Measurements from ENCODE around the gene SPATA4. TPM values are rescaled to one million over a fixed set of nuclear protein-coding genes. Genes with fewer than 3 reads are reported as not detected.

The SPATA4 gene
- total and polyA plus RNA-seq, 10 of the 15 experiments (the other 5 are each of a cell fraction or from before 2014, with no cell fraction given): not detected

- Histone ChIP-seq H3K9ac (ENCODE audit: control insufficient read depth, insufficient read depth, low read length) (no peak overlapping the region), H3K27me3 (replicated peaks in 1 of 2; ENCODE audit: control insufficient read depth in 2 of 2, insufficient read depth in 2 of 2, low read length in 1 of 2) (no peaks in the 10 kb centered on the region), H3K27ac (ENCODE audit: control insufficient read depth, insufficient read depth) (no peak overlapping the region), H3K4me2 (ENCODE audit: control insufficient read depth, insufficient read depth) (no peak overlapping the region), H3K36me3 (ENCODE audit: control insufficient read depth in 2 of 2, insufficient read depth in 2 of 2, low read length in 1 of 2) (no peaks in the 10 kb centered on the region), H3K9me3 (replicated peaks; ENCODE audit: control insufficient read depth, insufficient read depth, low read length) (no peaks in the 10 kb centered on the region), H2AFZ (ENCODE audit: control insufficient read depth, low read depth, low read length) (no peak overlapping the region), H3K4me1 (ENCODE audit: control insufficient read depth, insufficient read depth, low read length) (no peaks in the 10 kb centered on the region), H3K4me3 (no peak overlapping the region), H3K79me2 (ENCODE audit: control insufficient read depth, insufficient read depth, low read length) (no peaks in the 10 kb centered on the region), H4K20me1 (ENCODE audit: control insufficient read depth, insufficient read depth) (no peaks in the 10 kb centered on the region)
- SMC1A ChIA-PET (ENCODE audit: uncharacterized antibody, unreplicated experiment): interaction anchor here (1.0 to 1.3 kb wide), 3 partner anchors 21 to 38 kb away, joined by 3 to 4 read pairs (median 4); no protein-coding TSS in a partner anchor
- RAD21 ChIA-PET (ENCODE audit: unreplicated experiment): no interaction called here
- no TSS peak for BruUV-seq (replicated peaks)
- POLR2A ChIA-PET: no interaction called here
- CTCF ChIA-PET: interaction anchor here (0.7 kb wide), 1 partner anchor 13 kb away, joined by 4 read pairs; no protein-coding TSS in a partner anchor
- intact Hi-C loops (cut with micrococcal nuclease; ENCODE audit: unreplicated experiment) (no loop called here), in situ Hi-C loops (cut with MboI) (no loop called here)
- TF ChIP-seq SPI1 (IDR thresholded peaks at IDR 0.05; ENCODE audit: borderline replicate concordance, insufficient read depth, low read depth, low read length) (no peak), MTA3 (IDR thresholded peaks at IDR 0.05; ENCODE audit: borderline replicate concordance, low read length) (no peak), RFX5 (IDR thresholded peaks at IDR 0.05; ENCODE audit: low read depth, low read length) (no peak), NFIC (IDR thresholded peaks at IDR 0.05; ENCODE audit: low read depth, low read length) (no peak), ATF7 (IDR thresholded peaks at IDR 0.05; ENCODE audit: low read depth) (no peak), EP300 (IDR thresholded peaks at IDR 0.05; ENCODE audit: borderline replicate concordance in 1 of 2, control insufficient read depth in 1 of 2, low read depth in 2 of 2, low read length in 2 of 2) (no peak), DPF2 (IDR thresholded peaks at IDR 0.05) (no peak), KAT2A (conservative IDR thresholded peaks at IDR 0.05; ENCODE audit: control insufficient read depth, low read depth, low read length) (no peak), IKZF2 (IDR thresholded peaks at IDR 0.05) (no peak), YBX1 (IDR thresholded peaks at IDR 0.05) (no peak)
- ATAC-seq (no peak), FAIRE-seq (no peak), DNase-seq (ENCODE audit: low read depth, low spot score) (no peak)
Observed at GRCh38 chr4:176137631-176138030, 57.8 kb downstream of the SPATA4 start.

GRCh38 chr4:176134670-176135069, 60.7 kb downstream of the SPATA4 start:
- no peak for DNase-seq (ENCODE audit: low read depth, low spot score)
- no peak overlapping the region for H2AFZ ChIP-seq (ENCODE audit: control insufficient read depth, low read depth, low read length)
- no peaks in the 10 kb centered on the region for H3K27me3 ChIP-seq (replicated peaks in 1 of 2; ENCODE audit: control insufficient read depth in 2 of 2, insufficient read depth in 2 of 2, low read length in 1 of 2)
- ChIA-PET RAD21 (ENCODE audit: unreplicated experiment) (no interaction called here), POLR2A (no interaction called here), CTCF (no interaction called here), SMC1A (ENCODE audit: uncharacterized antibody, unreplicated experiment) (interaction anchor here (1.6 kb wide), 1 partner anchor 10 kb away, joined by 5 read pairs; no protein-coding TSS in a partner anchor)
- H3K27ac ChIP-seq (ENCODE audit: control insufficient read depth, insufficient read depth): no peak overlapping the region
- no TSS peak for BruUV-seq (replicated peaks)
- in situ Hi-C loops (cut with MboI): no loop called here
- H3K9me3 ChIP-seq (replicated peaks; ENCODE audit: control insufficient read depth, insufficient read depth, low read length): no peaks in the 10 kb centered on the region
- H3K36me3 ChIP-seq (ENCODE audit: control insufficient read depth in 2 of 2, insufficient read depth in 2 of 2, low read length in 1 of 2): no peaks in the 10 kb centered on the region
- H3K4me2 ChIP-seq (ENCODE audit: control insufficient read depth, insufficient read depth): no peak overlapping the region
- H3K9ac ChIP-seq (ENCODE audit: control insufficient read depth, insufficient read depth, low read length): no peak overlapping the region
- 18% methylated on average over 2 of the region's 2 CpGs for WGBS (ENCODE audit: insufficient coverage, insufficient replicate concordance, low lambda C conversion rate, missing lambda C conversion rate)
- intact Hi-C loops (cut with micrococcal nuclease; ENCODE audit: unreplicated experiment): no loop called here
- H3K4me3 ChIP-seq: no peak overlapping the region
- no peak for ATAC-seq
- H3K4me1 ChIP-seq (ENCODE audit: control insufficient read depth, insufficient read depth, low read length): no peaks in the 10 kb centered on the region
- H3K79me2 ChIP-seq (ENCODE audit: control insufficient read depth, insufficient read depth, low read length): no peaks in the 10 kb centered on the region
- no peak for FAIRE-seq
- no peaks in the 10 kb centered on the region for H4K20me1 ChIP-seq (ENCODE audit: control insufficient read depth, insufficient read depth)
- TF ChIP-seq STAT3 (IDR thresholded peaks at IDR 0.05; ENCODE audit: low read depth, low read length) (no peak), RFX5 (IDR thresholded peaks at IDR 0.05; ENCODE audit: low read depth, low read length) (no peak), SUPT20H (IDR thresholded peaks at IDR 0.05; ENCODE audit: borderline replicate concordance, control insufficient read depth, low read depth, low read length) (no peak), NFXL1 (IDR thresholded peaks at IDR 0.05; ENCODE audit: borderline replicate concordance) (no peak), SRF (IDR thresholded peaks at IDR 0.05; ENCODE audit: low read depth in 2 of 2, low read length in 2 of 2) (no peak), ZBTB4 (CRISPR knock-in tag; IDR thresholded peaks at IDR 0.05) (no peak)
